ENCODE measurements around the gene RTKN2.

RTKN2 gene

GRCh38 chr10:62205750-62206399 lies 62.8 kb downstream of the RTKN2 start:
- Histone ChIP-seq H3K27ac (ENCODE audit: low read length, poor library complexity, severe bottlenecking) (no peak overlapping the region), H2BK120ac (ENCODE audit: low read depth, low read length) (no peak overlapping the region), H3K27me3 (ENCODE audit: control insufficient read depth in 1 of 2, insufficient read depth in 1 of 2, low read length in 2 of 2) (no peaks in the 10 kb centered on the region), H2BK15ac (ENCODE audit: low read depth, poor library complexity, severe bottlenecking) (no peak overlapping the region), H3K79me1 (replicated peaks; ENCODE audit: low read length, poor library complexity, severe bottlenecking) (no peaks in the 10 kb centered on the region), H2BK5ac (ENCODE audit: low read depth, low read length, poor library complexity, severe bottlenecking) (no peak overlapping the region), H3K4me3 (ENCODE audit: insufficient read depth in 1 of 2, low read depth in 1 of 2, low read length in 2 of 2) (no peak overlapping the region), H3K9ac (ENCODE audit: low read length) (no peak overlapping the region), H4K8ac (ENCODE audit: low read length) (no peak overlapping the region), H3K14ac (ENCODE audit: low read length in 2 of 2) (no peak overlapping the region), H2BK12ac (ENCODE audit: low read length in 2 of 2) (no peak overlapping the region), H2AK5ac (ENCODE audit: low read length, severe bottlenecking) (no peak overlapping the region), H3K4ac (ENCODE audit: low read depth in 1 of 2, low read length in 2 of 2) (no peak overlapping the region), H3K23ac (ENCODE audit: low read length in 2 of 2) (no peak overlapping the region), H4K91ac (ENCODE audit: low read length) (no peak overlapping the region), H3K18ac (ENCODE audit: low read depth in 1 of 2, low read length in 2 of 2) (no peak overlapping the region), H3K9me3 (ENCODE audit: control insufficient read depth, low read length) (no peaks in the 10 kb centered on the region), H3K4me1 (ENCODE audit: control insufficient read depth, insufficient read depth, low read depth, low read length) (no peaks in the 10 kb centered on the region), H2AFZ (ENCODE audit: low read depth, low read length) (no peak overlapping the region), H3K36me3 (ENCODE audit: control insufficient read depth in 1 of 2, insufficient read depth in 2 of 2, low read depth in 1 of 2, low read length in 2 of 2) (no peaks in the 10 kb centered on the region), H3K4me2 (ENCODE audit: low read length, poor library complexity, severe bottlenecking) (no peak overlapping the region)
- DNase-seq, result no peak
- whole genome bisulfite sequencing, result 100% methylated on average over 1 of the region's 2 CpGs

- Histone ChIP-seq H4K91ac (ENCODE audit: low read length) (no peak overlapping the region), H2BK120ac (ENCODE audit: low read depth, low read length) (no peak overlapping the region), H3K9me3 (ENCODE audit: control insufficient read depth, low read length) (no peaks in the 10 kb centered on the region), H3K36me3 (ENCODE audit: control insufficient read depth in 1 of 2, insufficient read depth in 2 of 2, low read depth in 1 of 2, low read length in 2 of 2) (no peaks in the 10 kb centered on the region), H3K9ac (ENCODE audit: low read length) (no peak overlapping the region), H2BK15ac (ENCODE audit: low read depth, poor library complexity, severe bottlenecking) (no peak overlapping the region), H2AFZ (ENCODE audit: low read depth, low read length) (no peak overlapping the region), H3K27ac (ENCODE audit: low read length, poor library complexity, severe bottlenecking) (no peak overlapping the region), H3K27me3 (ENCODE audit: control insufficient read depth in 1 of 2, insufficient read depth in 1 of 2, low read length in 2 of 2) (no peaks in the 10 kb centered on the region), H2BK5ac (ENCODE audit: low read depth, low read length, poor library complexity, severe bottlenecking) (no peak overlapping the region), H3K4me1 (ENCODE audit: control insufficient read depth, insufficient read depth, low read depth, low read length) (no peaks in the 10 kb centered on the region), H3K4ac (ENCODE audit: low read depth in 1 of 2, low read length in 2 of 2) (no peak overlapping the region), H2AK5ac (ENCODE audit: low read length, severe bottlenecking) (no peak overlapping the region), H3K23ac (ENCODE audit: low read length in 2 of 2) (no peak overlapping the region), H3K79me1 (replicated peaks; ENCODE audit: low read length, poor library complexity, severe bottlenecking) (no peaks in the 10 kb centered on the region), H3K14ac (ENCODE audit: low read length in 2 of 2) (no peak overlapping the region), H4K8ac (ENCODE audit: low read length) (no peak overlapping the region), H3K18ac (ENCODE audit: low read depth in 1 of 2, low read length in 2 of 2) (no peak overlapping the region), H3K4me3 (ENCODE audit: insufficient read depth in 1 of 2, low read depth in 1 of 2, low read length in 2 of 2) (no peak overlapping the region), H3K4me2 (ENCODE audit: low read length, poor library complexity, severe bottlenecking) (no peak overlapping the region), H2BK12ac (ENCODE audit: low read length in 2 of 2) (no peak overlapping the region)
- no peak for DNase-seq
- WGBS, result no CpG with 5 or more reads among the region's 1 CpG
These were observed 69.1 kb downstream of the RTKN2 start for GRCh38 chr10:62199584-62199983.

- H3K18ac ChIP-seq (ENCODE audit: low read depth in 1 of 2, low read length in 2 of 2), result no peak overlapping the region
- H2BK5ac ChIP-seq (ENCODE audit: low read depth, low read length, poor library complexity, severe bottlenecking), result no peak overlapping the region
- H3K27me3 ChIP-seq (ENCODE audit: control insufficient read depth in 1 of 2, insufficient read depth in 1 of 2, low read length in 2 of 2), result no peaks in the 10 kb centered on the region
- no peak overlapping the region for H4K8ac ChIP-seq (ENCODE audit: low read length)
- DNase-seq, result no peak
- no peak overlapping the region for H3K14ac ChIP-seq (ENCODE audit: low read length in 2 of 2)
- H3K27ac ChIP-seq (ENCODE audit: low read length, poor library complexity, severe bottlenecking), result no peak overlapping the region
- no peak overlapping the region for H3K4me2 ChIP-seq (ENCODE audit: low read length, poor library complexity, severe bottlenecking)
- no peaks in the 10 kb centered on the region for H3K4me1 ChIP-seq (ENCODE audit: control insufficient read depth, insufficient read depth, low read depth, low read length)
- no peaks in the 10 kb centered on the region for H3K36me3 ChIP-seq (ENCODE audit: control insufficient read depth in 1 of 2, insufficient read depth in 2 of 2, low read depth in 1 of 2, low read length in 2 of 2)
- H3K23ac ChIP-seq (ENCODE audit: low read length in 2 of 2), result no peak overlapping the region
- H2BK120ac ChIP-seq (ENCODE audit: low read depth, low read length), result no peak overlapping the region
- no peak overlapping the region for H2AK5ac ChIP-seq (ENCODE audit: low read length, severe bottlenecking)
- H2BK12ac ChIP-seq (ENCODE audit: low read length in 2 of 2), result no peak overlapping the region
- no peak overlapping the region for H4K91ac ChIP-seq (ENCODE audit: low read length)
- no peak overlapping the region for H3K4ac ChIP-seq (ENCODE audit: low read depth in 1 of 2, low read length in 2 of 2)
- H2BK15ac ChIP-seq (ENCODE audit: low read depth, poor library complexity, severe bottlenecking), result no peak overlapping the region
- no peak overlapping the region for H3K4me3 ChIP-seq (ENCODE audit: insufficient read depth in 1 of 2, low read depth in 1 of 2, low read length in 2 of 2)
- H3K9ac ChIP-seq (ENCODE audit: low read length), result no peak overlapping the region
- no peak overlapping the region for H2AFZ ChIP-seq (ENCODE audit: low read depth, low read length)
- no peaks in the 10 kb centered on the region for H3K79me1 ChIP-seq (replicated peaks; ENCODE audit: low read length, poor library complexity, severe bottlenecking)
- H3K9me3 ChIP-seq (ENCODE audit: control insufficient read depth, low read length), result no peaks in the 10 kb centered on the region
These were observed 72.1 kb downstream of the RTKN2 start for GRCh38 chr10:62196528-62196927.

GRCh38 chr10:62195675-62195926 lies 73.0 kb downstream of the RTKN2 start:
- H3K79me1 ChIP-seq (replicated peaks; ENCODE audit: low read length, poor library complexity, severe bottlenecking), result no peaks in the 10 kb centered on the region
- H3K4me2 ChIP-seq (ENCODE audit: low read length, poor library complexity, severe bottlenecking), result no peak overlapping the region
- no peaks in the 10 kb centered on the region for H3K4me1 ChIP-seq (ENCODE audit: control insufficient read depth, insufficient read depth, low read depth, low read length)
- H3K4ac ChIP-seq (ENCODE audit: low read depth in 1 of 2, low read length in 2 of 2), result no peak overlapping the region
- no peak overlapping the region for H3K4me3 ChIP-seq (ENCODE audit: insufficient read depth in 1 of 2, low read depth in 1 of 2, low read length in 2 of 2)
- no peak overlapping the region for H2BK5ac ChIP-seq (ENCODE audit: low read depth, low read length, poor library complexity, severe bottlenecking)
- H3K27ac ChIP-seq (ENCODE audit: low read length, poor library complexity, severe bottlenecking), result no peak overlapping the region
- no peak overlapping the region for H4K8ac ChIP-seq (ENCODE audit: low read length)
- H2BK12ac ChIP-seq (ENCODE audit: low read length in 2 of 2), result no peak overlapping the region
- H2BK15ac ChIP-seq (ENCODE audit: low read depth, poor library complexity, severe bottlenecking), result no peak overlapping the region
- 80% methylated on average over 1 of the region's 1 CpG for WGBS
- H3K23ac ChIP-seq (ENCODE audit: low read length in 2 of 2), result no peak overlapping the region
- no peaks in the 10 kb centered on the region for H3K36me3 ChIP-seq (ENCODE audit: control insufficient read depth in 1 of 2, insufficient read depth in 2 of 2, low read depth in 1 of 2, low read length in 2 of 2)
- H2BK120ac ChIP-seq (ENCODE audit: low read depth, low read length), result no peak overlapping the region
- no peak overlapping the region for H2AFZ ChIP-seq (ENCODE audit: low read depth, low read length)
- no peak overlapping the region for H3K14ac ChIP-seq (ENCODE audit: low read length in 2 of 2)
- DNase-seq, result no peak
- no peak overlapping the region for H3K9ac ChIP-seq (ENCODE audit: low read length)
- no peak overlapping the region for H3K18ac ChIP-seq (ENCODE audit: low read depth in 1 of 2, low read length in 2 of 2)
- H2AK5ac ChIP-seq (ENCODE audit: low read length, severe bottlenecking), result no peak overlapping the region
- no peaks in the 10 kb centered on the region for H3K9me3 ChIP-seq (ENCODE audit: control insufficient read depth, low read length)
- H4K91ac ChIP-seq (ENCODE audit: low read length), result no peak overlapping the region
- H3K27me3 ChIP-seq (ENCODE audit: control insufficient read depth in 1 of 2, insufficient read depth in 1 of 2, low read length in 2 of 2), result no peaks in the 10 kb centered on the region
